Chondrocyte (in vitro differentiated cells): ENCODE data around the gene GAL3ST1. TPM values are rescaled to one million over a fixed set of nuclear protein-coding genes. Genes with fewer than 3 reads are reported as not detected.
"Not testable (repeated sequence)": the region's sequence is repeated elsewhere in the genome, so short reads cannot be mapped to it uniquely, and the experiment has no call there.

Experiments
- DNase-seq: peaks from one replicate; pipeline ENCODE4 v3.0.0; 2021; ENCODE audit warnings: mixed read lengths, low spot score
- H3K27ac Mint-ChIP-seq: one replicate; pipeline ENCODE4 v1.8.0; 2021; ENCODE audit warnings: mild to moderate bottlenecking, moderate library complexity, mixed read lengths; ENCODE audit not compliant: unreplicated experiment
- H3K27me3 Mint-ChIP-seq: 2 replicates; pipeline ENCODE4 v1.8.0; 2021; ENCODE audit warnings: low read depth, mixed read lengths
- H3K36me3 Mint-ChIP-seq: 2 replicates; pipeline ENCODE4 v1.8.0; 2021; ENCODE audit warnings: low read depth, mixed read lengths
- H3K4me1 Mint-ChIP-seq: 2 replicates; pipeline ENCODE4 v1.8.0; 2021; ENCODE audit warnings: low read depth, mild to moderate bottlenecking, mixed read lengths
- H3K4me3 Mint-ChIP-seq: one replicate; pipeline ENCODE4 v1.8.0; 2021; ENCODE audit warnings: mild to moderate bottlenecking, moderate library complexity, mixed read lengths; ENCODE audit not compliant: unreplicated experiment
- H3K9me3 Mint-ChIP-seq: 2 replicates; pipeline ENCODE4 v1.8.0; 2021; ENCODE audit warnings: low read depth, mixed read lengths
- CTCF ChIP-seq: fragments of 200-600 bp; sonication (generic); IDR thresholded peaks from 2 replicates; pipeline ENCODE4 v1.5.0; 2021; ENCODE audit warnings: antibody characterized with exemption, mild to moderate bottlenecking, moderate library complexity
- total RNA-seq: library from RNA; stranded (reverse); gene quantifications from 3 replicates; pipeline ENCODE4 v1.2.1, GENCODE V29; 2021

Gene GAL3ST1
- total RNA-seq, 1 donor from 2014 or later: 3.9 TPM

GRCh38 chr22:30547188-30547587, 27.3 kb downstream of the GAL3ST1 start:
- Mint-ChIP-seq H3K27me3 (peaks cover 4% of the 10 kb centered on the region), H3K27ac (no peak overlapping the region), H3K9me3 (no peaks in the 10 kb centered on the region), H3K4me3 (no peak overlapping the region), H3K4me1 (peaks cover 4% of the 10 kb centered on the region), H3K36me3 (no peaks in the 10 kb centered on the region)
- no peak for DNase-seq
- no peak for TF ChIP-seq CTCF

GRCh38 chr22:30546616-30547015, 27.8 kb downstream of the GAL3ST1 start, which contains the start of gene SEC14L6:
Gene SEC14L6, minus strand, starts transcription at chr22:30546741. Its CDS starts 59 bp downstream, at chr22:30546682.
- no peak within 1 kb of the TSS for H3K4me3 Mint-ChIP-seq
- peaks cover 6% of the 10 kb centered on the region for H3K4me1 Mint-ChIP-seq

GRCh38 chr22:30542811-30543188, 31.7 kb downstream of the GAL3ST1 start:
- H3K27ac Mint-ChIP-seq: peak overlapping the region; percentile 22
- H3K27me3 Mint-ChIP-seq: peaks cover 4% of the 10 kb centered on the region
- H3K4me1 Mint-ChIP-seq: peaks cover 6% of the 10 kb centered on the region
- H3K36me3 Mint-ChIP-seq: no peaks in the 10 kb centered on the region
- H3K4me3 Mint-ChIP-seq: peak overlapping the region; percentile 50
- no peaks in the 10 kb centered on the region for H3K9me3 Mint-ChIP-seq
- DNase-seq: no peak
- TF ChIP-seq CTCF: no peak

More at GRCh38 chr22:30546616-30547015, 27.8 kb downstream of the GAL3ST1 start, which contains the start of gene SEC14L6:
- Mint-ChIP-seq H3K27ac (no peak within 1 kb of the TSS), H3K9me3 (no peaks in the 10 kb centered on the region), H3K36me3 (no peaks in the 10 kb centered on the region), H3K27me3 (peaks cover 4% of the 10 kb centered on the region)
- TF ChIP-seq CTCF: no peak
- DNase-seq: no peak

GRCh38 chr22:30541961-30542810, 32.3 kb downstream of the GAL3ST1 start:
- Mint-ChIP-seq H3K4me1 (peaks cover 6% of the 10 kb centered on the region), H3K27ac (peak overlapping the region; percentile 22)
- DNase-seq: no peak

GRCh38 chr22:30541511-30541910, 33.0 kb downstream of the GAL3ST1 start:
- H3K27ac Mint-ChIP-seq: not testable (repeated sequence)

More at GRCh38 chr22:30541961-30542810, 32.3 kb downstream of the GAL3ST1 start:
- Mint-ChIP-seq H3K9me3 (no peaks in the 10 kb centered on the region), H3K4me3 (peak overlapping the region; percentile 60), H3K27me3 (peaks cover 4% of the 10 kb centered on the region), H3K36me3 (no peaks in the 10 kb centered on the region)
- no peak for TF ChIP-seq CTCF

More at GRCh38 chr22:30541511-30541910, 33.0 kb downstream of the GAL3ST1 start:
- H3K4me3 Mint-ChIP-seq: peak overlapping the region; percentile 60
- not testable (repeated sequence) for H3K9me3 Mint-ChIP-seq, H3K27me3 Mint-ChIP-seq, H3K4me1 Mint-ChIP-seq, DNase-seq, H3K36me3 Mint-ChIP-seq
